K562 (cell line): Measurements from ENCODE around the gene ADGRB3. TPM values are rescaled to one million over a fixed set of nuclear protein-coding genes. Genes with fewer than 3 reads are reported as not detected.
"Not testable (repeated sequence)": the region's sequence is repeated elsewhere in the genome, so short reads cannot be mapped to it uniquely, and the experiment has no call there.

ENCODE experiments used
- ATAC-seq: fragments of 200-7000 bp; cut with Tn5 transposase; 3 replicates; pipeline ENCODE4 v1.9.1; 2020; ENCODE audit warnings: moderate library complexity
- BruUV-seq: library from RNA; stranded (reverse); fragments of 400-500 nt; replicated peaks from 2 replicates; lab custom pipeline; 2021; lab: Mats Ljungman, UMichigan
- CTCF ChIA-PET: fragments of 300-600 bp; formaldehyde crosslinking; extraction: SDS; loops from one replicate; lab custom pipeline; 2021; ENCODE audit warnings: low intra/inter-chr PET ratio; lab: Yijun Ruan, JAX
- POLR2A ChIA-PET: fragments of 300-600, 350-650 bp; sonication (Branson Sonifier 250); formaldehyde crosslinking; extraction: SDS; loops from one replicate; lab custom pipeline; 2021; ENCODE audit warnings: antibody characterized with exemption, inconsistent platforms; lab: Yijun Ruan, JAX
- DNase-seq, 4 experiments: peaks; one replicate each; pipeline versions ENCODE4 v3.0.0 to v3.0.0-alpha.2; 2011 to 2018; ENCODE audit warnings: low spot score in 3 of 4, mixed read lengths in 3 of 4; ENCODE audit errors: extremely low read depth in 1 of 4
- FAIRE-seq: peaks from 2 replicates; lab custom pipeline; 2011; peaks lifted over from hg19 to GRCh38; lab: Jason Lieb, UNC
- H2AFZ ChIP-seq: 2 replicates; pipeline ENCODE4 v1.6.0; 2011; ENCODE audit warnings: low read depth, low read length, control low read depth, inconsistent platforms
- H3K27ac ChIP-seq: fragments of 200-600 bp; 3 replicates; pipeline ENCODE4 v1.8.0; 2011; ENCODE audit warnings: low read depth, mild to moderate bottlenecking, control low read depth, inconsistent platforms, low read length, moderate library complexity, mixed read lengths; ENCODE audit errors: extremely low read depth
- H3K27me3 ChIP-seq, 2 experiments: fragments of 300-600 bp in 1 of 2; 2 replicates in 1 of 2; 3 replicates in 1 of 2; pipeline versions ENCODE4 v1.6.0 to v1.8.0; 2011; ENCODE audit warnings: inconsistent platforms in 2 of 2, low read length in 2 of 2, mild to moderate bottlenecking in 1 of 2, mixed read lengths in 1 of 2, moderate library complexity in 1 of 2; ENCODE audit not compliant: control insufficient read depth in 2 of 2, insufficient read depth in 2 of 2
- H3K36me3 ChIP-seq: fragments of 300-600 bp; 3 replicates; pipeline ENCODE4 v1.8.0; 2011; ENCODE audit warnings: mild to moderate bottlenecking, low read length, inconsistent platforms; ENCODE audit not compliant: control insufficient read depth, insufficient read depth
- H3K4me1 ChIP-seq, 2 experiments: fragments of 200-600 bp in 1 of 2; replicated peaks in 1 of 2; 2 replicates in 1 of 2; 3 replicates in 1 of 2; pipeline versions ENCODE4 v1.5.1 to v1.8.0; 2011; ENCODE audit warnings: inconsistent platforms in 2 of 2, low read length in 2 of 2, mild to moderate bottlenecking in 1 of 2, mixed read lengths in 1 of 2, moderate library complexity in 1 of 2; ENCODE audit not compliant: control insufficient read depth in 2 of 2, insufficient read depth in 2 of 2
- H3K4me2 ChIP-seq: 2 replicates; pipeline ENCODE4 v1.6.1; 2011; ENCODE audit warnings: low read length, control low read depth, inconsistent platforms, mixed read lengths; ENCODE audit not compliant: insufficient read depth
- H3K4me3 ChIP-seq: fragments of 200-600 bp; sonication (generic), shearing (Covaris generic); 2 replicates; pipeline ENCODE4 v1.5.1; 2016; ENCODE audit warnings: control low read depth, inconsistent platforms
- H3K79me2 ChIP-seq: fragments of 200-600 bp; 3 replicates; pipeline ENCODE4 v1.8.0; 2011; ENCODE audit warnings: low read length, inconsistent platforms; ENCODE audit not compliant: control insufficient read depth, insufficient read depth
- H3K9ac ChIP-seq, 2 experiments: 2 replicates each; pipeline versions ENCODE4 v1.6.0 to v1.6.1; 2011; ENCODE audit warnings: low read depth in 2 of 2, low read length in 2 of 2, control low read depth in 1 of 2, inconsistent platforms in 1 of 2, mild to moderate bottlenecking in 1 of 2, mixed read lengths in 1 of 2; ENCODE audit not compliant: insufficient read depth in 1 of 2
- H3K9me1 ChIP-seq: one replicate; pipeline ENCODE4 v1.6.0; 2011; ENCODE audit warnings: inconsistent platforms, mild to moderate bottlenecking, low read length, moderate library complexity; ENCODE audit not compliant: control insufficient read depth, insufficient read depth
- H3K9me3 ChIP-seq: replicated peaks from 2 replicates; pipeline ENCODE4 v1.5.1; 2011; ENCODE audit warnings: low read depth, low read length, inconsistent platforms; ENCODE audit not compliant: control insufficient read depth, insufficient read depth
- H4K20me1 ChIP-seq: replicated peaks from 2 replicates; pipeline ENCODE4 v1.6.1; 2011; ENCODE audit warnings: low read length, inconsistent platforms, mixed read lengths; ENCODE audit not compliant: control insufficient read depth, insufficient read depth
- GABPB1 ChIP-seq: sonication (generic); formaldehyde crosslinking; IDR thresholded peaks from 2 replicates; pipeline ENCODE4 v1.8.0; 2022; ENCODE audit warnings: mild to moderate bottlenecking, missing genetic modification reagents
- HCFC1 ChIP-seq: IDR thresholded peaks from 2 replicates; pipeline ENCODE4 v1.6.1; 2012; ENCODE audit warnings: low read depth, low read length, improper control_type of control experiment
- KAT8 ChIP-seq: fragments of 450-650 bp; IDR thresholded peaks from 2 replicates; pipeline ENCODE4 v1.6.1; 2016; ENCODE audit warnings: low read depth, mild to moderate bottlenecking
- MTA3 ChIP-seq: fragments of 450-650 bp; formaldehyde crosslinking; IDR thresholded peaks from 2 replicates; pipeline ENCODE4 v1.6.1; 2017; ENCODE audit warnings: mild to moderate bottlenecking, borderline replicate concordance
- WGBS: fragments of 100-300 bp; shearing (Covaris generic); methylation state at CpG from one replicate; pipeline ENCODE4 v1.1.6; 2016; ENCODE audit warnings: low coverage, mixed read lengths; ENCODE audit not compliant: insufficient coverage; ENCODE audit errors: missing lambda C conversion rate; 5-methylcytosine and 5-hydroxymethylcytosine counted together
- in situ Hi-C: fragments of 300-500 bp; cut with MboI; formaldehyde crosslinking; loops from 4 replicates; pipeline ENCODE4 v1.15.0; 2018; ENCODE audit warnings: inconsistent platforms, mixed read lengths
- intact Hi-C: fragments of 100-400 bp; cut with micrococcal nuclease; formaldehyde crosslinking; loops from 2 replicates; pipeline ENCODE4 v1.14.2; 2022
- polyA plus RNA-seq, 8 experiments: library from polyadenylated mRNA; depleted of rRNA in 4 of 8; stranded (reverse) in 5 of 8; unstranded in 3 of 8; fragments of >200 nt; fragmentation: Nextera tagmentation in 2 of 8; fragmentation: Illumina TruSeq in 1 of 8; extraction: Ambion mirVana in 2 of 8; extraction: Trizol in 1 of 8; gene quantifications; 2 replicates each; pipeline versions ENCODE4 v1.2.1 to v1.2.3, GENCODE V29; 2011 to 2014; ENCODE audit warnings: inconsistent platforms in 1 of 8, missing spikeins in 1 of 8
- total RNA-seq, 7 experiments: library from RNA; depleted of rRNA in 6 of 7; stranded (reverse); fragments of >200 nt in 6 of 7; fragmentation: Illumina TruSeq in 2 of 7; extraction: Trizol in 2 of 7; gene quantifications; 2 replicates each; pipeline versions ENCODE4 v1.2.1 to v1.2.3, GENCODE V29; 2011 to 2021; ENCODE audit warnings: low replicate concordance in 1 of 7
- TF ChIP-seq, protein P1 (sequence below): fragments of 450-650 bp; IDR thresholded peaks from 2 replicates; pipeline ENCODE4 v1.6.1; 2018; ENCODE audit warnings: mild to moderate bottlenecking, low read depth; ENCODE audit not compliant: partially characterized antibody

Gene ADGRB3
- total and polyA plus RNA-seq, 9 of the 15 experiments (the other 6 are each of a cell fraction or from before 2014, with no cell fraction given): 0.90 to 7.8 (median 2.4) TPM

DNA sequence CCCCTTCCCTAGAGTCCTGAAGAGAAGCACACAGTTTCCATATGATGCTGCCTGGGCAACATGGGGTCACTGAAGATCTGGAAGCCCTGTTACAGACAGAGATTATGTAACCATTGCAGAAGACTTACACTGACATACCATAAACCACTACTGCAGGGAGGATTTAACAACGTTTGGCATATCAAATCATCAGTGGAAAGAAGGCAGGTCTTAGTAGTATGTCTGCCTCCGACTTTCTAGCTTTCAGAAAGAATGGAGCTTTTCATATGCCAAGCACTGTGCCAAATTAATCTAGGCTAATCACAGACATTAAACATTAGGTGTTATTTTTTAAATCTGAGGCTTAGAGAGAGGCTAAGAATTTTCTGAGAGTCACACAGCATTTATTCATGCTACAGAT lies 144.3 kb downstream of the ADGRB3 start (continued):
- TF ChIP-seq GABPB1 (CRISPR knock-in tag): no peak
- TF ChIP-seq, protein P1, sequence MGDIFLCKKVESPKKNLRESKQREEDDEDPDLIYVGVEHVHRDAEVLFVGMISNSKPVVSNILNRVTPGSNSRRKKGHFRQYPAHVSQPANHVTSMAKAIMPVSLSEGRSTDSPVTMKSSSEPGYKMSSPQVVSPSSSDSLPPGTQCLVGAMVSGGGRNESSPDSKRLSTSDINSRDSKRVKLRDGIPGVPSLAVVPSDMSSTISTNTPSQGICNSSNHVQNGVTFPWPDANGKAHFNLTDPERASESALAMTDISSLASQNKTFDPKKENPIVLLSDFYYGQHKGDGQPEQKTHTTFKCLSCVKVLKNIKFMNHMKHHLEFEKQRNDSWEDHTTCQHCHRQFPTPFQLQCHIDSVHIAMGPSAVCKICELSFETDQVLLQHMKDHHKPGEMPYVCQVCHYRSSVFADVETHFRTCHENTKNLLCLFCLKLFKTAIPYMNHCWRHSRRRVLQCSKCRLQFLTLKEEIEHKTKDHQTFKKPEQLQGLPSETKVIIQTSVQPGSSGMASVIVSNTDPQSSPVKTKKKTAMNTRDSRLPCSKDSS: no peak
- no peak for TF ChIP-seq KAT8
- TF ChIP-seq MTA3: no peak
- TF ChIP-seq HCFC1: no peak

DNA sequence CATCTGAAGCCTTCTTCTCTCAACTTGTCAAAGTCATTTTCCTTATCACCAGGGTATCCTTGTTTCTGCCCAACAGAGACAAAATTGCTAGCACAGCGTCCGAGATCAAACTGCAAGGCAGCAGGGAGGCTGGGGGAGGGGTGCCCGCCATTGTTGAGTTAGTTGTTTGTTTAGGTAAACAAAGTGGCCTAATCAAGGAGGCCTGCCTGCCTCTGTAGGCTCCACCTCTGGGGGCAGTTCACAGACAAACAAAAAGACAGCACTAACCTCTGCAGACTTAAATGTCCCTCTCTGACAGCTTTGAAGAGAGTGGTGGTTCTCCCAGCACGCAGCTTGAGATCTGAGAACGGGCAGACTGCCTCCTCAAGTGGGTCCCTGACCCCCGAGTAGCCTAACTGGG lies 155.0 kb downstream of the ADGRB3 start:
- H3K9ac ChIP-seq, intact Hi-C loops, H3K4me1 ChIP-seq, H3K9me3 ChIP-seq, CTCF ChIA-PET, H4K20me1 ChIP-seq, ATAC-seq, H3K4me2 ChIP-seq, H3K4me3 ChIP-seq, BruUV-seq, H3K27ac ChIP-seq, H3K27me3 ChIP-seq, H3K9me1 ChIP-seq, H3K36me3 ChIP-seq, POLR2A ChIA-PET, H3K79me2 ChIP-seq, H2AFZ ChIP-seq, FAIRE-seq, DNase-seq: not testable (repeated sequence)
- in situ Hi-C loops: loop anchor here (25.0 kb wide), 1 partner anchor 1878 kb away; no protein-coding TSS in a partner anchor
- 31% methylated on average over 5 of the region's 6 CpGs for WGBS

DNA sequence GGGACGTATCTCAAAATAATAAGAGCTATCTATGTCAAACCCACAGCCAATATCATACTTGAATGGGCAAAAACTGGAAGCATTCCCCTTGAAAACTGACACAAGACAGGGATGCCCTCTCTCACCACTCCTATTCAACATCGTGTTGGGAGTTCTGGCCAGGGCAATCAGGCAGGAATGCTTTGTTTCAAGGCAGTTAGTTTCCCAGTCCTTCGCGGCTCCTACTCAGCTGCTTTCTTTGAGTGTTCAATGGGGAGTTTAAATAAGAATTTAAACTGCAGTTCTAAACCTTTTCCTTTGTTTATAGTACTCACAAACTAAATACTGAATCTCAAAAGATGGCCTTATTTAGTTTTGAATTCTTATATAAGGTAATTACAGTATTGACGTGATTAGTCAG lies 179.9 kb downstream of the ADGRB3 start:
- BruUV-seq, intact Hi-C loops: not testable (repeated sequence)

More for the DNA sequence above, 179.9 kb downstream of the ADGRB3 start:
- H3K9me1 ChIP-seq, H3K4me3 ChIP-seq, H3K9ac ChIP-seq, H3K4me2 ChIP-seq, ATAC-seq, POLR2A ChIA-PET, H4K20me1 ChIP-seq, in situ Hi-C loops, H2AFZ ChIP-seq, H3K79me2 ChIP-seq, DNase-seq, H3K9me3 ChIP-seq, H3K27me3 ChIP-seq, FAIRE-seq, CTCF ChIA-PET, H3K36me3 ChIP-seq, H3K27ac ChIP-seq, H3K4me1 ChIP-seq: not testable (repeated sequence)
- 61% methylated on average over 5 of the region's 5 CpGs for WGBS
